Astrocyte (in vitro differentiated cells and primary cell): ENCODE results near the gene WDR45.

Source experiments
- EZH2 ChIP-seq: IDR thresholded peaks from 2 replicates; pipeline ENCODE4 v1.6.1; 2012; ENCODE audit warnings: mild to moderate bottlenecking, low read length, inconsistent platforms; ENCODE audit not compliant: insufficient read depth
- TF ChIP-seq, protein P1 (sequence below): IDR thresholded peaks from 2 replicates; pipeline ENCODE4 v1.5.1; 2011; ENCODE audit warnings: low read depth, mild to moderate bottlenecking, inconsistent platforms, low read length, moderate library complexity; ENCODE audit not compliant: insufficient read depth

DNA sequence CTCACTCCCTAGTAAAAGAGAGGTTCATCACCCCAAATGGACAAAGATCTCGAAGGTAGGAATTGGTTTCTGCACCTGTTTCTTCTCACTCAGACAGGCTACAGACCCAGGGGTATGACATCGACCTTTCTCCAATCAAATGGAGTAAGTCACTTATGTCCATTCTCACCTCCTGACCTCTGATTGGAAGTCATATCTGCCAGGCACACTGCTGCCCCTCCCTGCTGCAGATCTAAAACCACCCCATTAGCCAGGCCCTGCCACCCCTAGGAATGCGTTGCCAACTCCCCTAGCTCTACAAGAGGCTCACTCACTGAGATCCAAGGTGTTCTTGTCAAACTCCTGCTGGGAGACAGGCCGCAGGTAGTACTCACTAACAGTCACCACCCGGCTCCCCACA, 37.0 kb upstream of the WDR45 start:
- TF ChIP-seq, protein P1, sequence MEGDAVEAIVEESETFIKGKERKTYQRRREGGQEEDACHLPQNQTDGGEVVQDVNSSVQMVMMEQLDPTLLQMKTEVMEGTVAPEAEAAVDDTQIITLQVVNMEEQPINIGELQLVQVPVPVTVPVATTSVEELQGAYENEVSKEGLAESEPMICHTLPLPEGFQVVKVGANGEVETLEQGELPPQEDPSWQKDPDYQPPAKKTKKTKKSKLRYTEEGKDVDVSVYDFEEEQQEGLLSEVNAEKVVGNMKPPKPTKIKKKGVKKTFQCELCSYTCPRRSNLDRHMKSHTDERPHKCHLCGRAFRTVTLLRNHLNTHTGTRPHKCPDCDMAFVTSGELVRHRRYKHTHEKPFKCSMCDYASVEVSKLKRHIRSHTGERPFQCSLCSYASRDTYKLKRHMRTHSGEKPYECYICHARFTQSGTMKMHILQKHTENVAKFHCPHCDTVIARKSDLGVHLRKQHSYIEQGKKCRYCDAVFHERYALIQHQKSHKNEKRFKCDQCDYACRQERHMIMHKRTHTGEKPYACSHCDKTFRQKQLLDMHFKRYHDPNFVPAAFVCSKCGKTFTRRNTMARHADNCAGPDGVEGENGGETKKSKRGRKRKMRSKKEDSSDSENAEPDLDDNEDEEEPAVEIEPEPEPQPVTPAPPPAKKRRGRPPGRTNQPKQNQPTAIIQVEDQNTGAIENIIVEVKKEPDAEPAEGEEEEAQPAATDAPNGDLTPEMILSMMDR = no peak
- no peak for TF ChIP-seq EZH2
